RWPE1 (cell line): ENCODE measurements around the gene AATK.

Experiments used
- CTCF ChIA-PET: fragments of 350-600 bp; sonication (Branson Sonifier 250); formaldehyde crosslinking; extraction: SDS; loops from one replicate; lab custom pipeline; 2021; lab: Yijun Ruan, JAX
- POLR2A ChIA-PET: fragments of 400-600 bp; formaldehyde crosslinking; extraction: SDS; loops from one replicate; lab custom pipeline; 2020; ENCODE audit warnings: antibody characterized with exemption; ENCODE audit not compliant: low non-redundant PET; lab: Yijun Ruan, JAX
- DNase-seq: peaks from one replicate; pipeline ENCODE4 v3.0.0; 2012; ENCODE audit warnings: low spot score
- H3K27ac ChIP-seq: fragments of 450-650 bp; 2 replicates; pipeline ENCODE4 v1.5.1; 2017
- CTCF ChIP-seq: fragments of 450-650 bp; conservative IDR thresholded peaks from 2 replicates; pipeline ENCODE4 v1.5.1; 2017; ENCODE audit warnings: low read depth, mild to moderate bottlenecking

Gene AATK

GRCh38 chr17:81097134-81097942, 68.7 kb downstream of the AATK start:
- peak; percentile 64 for DNase-seq
- peak; percentile 87 for TF ChIP-seq CTCF
- CTCF ChIA-PET = interaction anchor here (0.6 to 2.1 kb wide), 16 partner anchors 9 to 123 kb away, joined by 3 to 15 read pairs (median 3); no protein-coding TSS in a partner anchor
- H3K27ac ChIP-seq = peak overlapping the region; percentile 99
- POLR2A ChIA-PET = interaction anchor here (0.6 kb wide), 1 partner anchor 11 kb away, joined by 4 read pairs; no protein-coding TSS in a partner anchor

GRCh38 chr17:81096741-81097133, 69.3 kb downstream of the AATK start:
- peak overlapping the region; percentile 99 for H3K27ac ChIP-seq
- ChIA-PET CTCF (interaction anchor here (0.6 to 2.1 kb wide), 12 partner anchors 9 to 124 kb away, joined by 3 to 15 read pairs (median 4); no protein-coding TSS in a partner anchor), POLR2A (no interaction called here)

GRCh38 chr17:81095383-81095762, 70.6 kb downstream of the AATK start:
- DNase-seq = no peak
- no peak for TF ChIP-seq CTCF
- ChIA-PET CTCF (interaction anchor here (1.6 to 2.1 kb wide), 2 partner anchors 15 to 72 kb away, joined by 5 to 6 read pairs; no protein-coding TSS in a partner anchor), POLR2A (interaction anchor here (0.6 kb wide), 1 partner anchor 51 kb away, joined by 3 read pairs; no protein-coding TSS in a partner anchor)
- peak overlapping the region; percentile 99 for H3K27ac ChIP-seq

More at GRCh38 chr17:81096741-81097133, 69.3 kb downstream of the AATK start:
- no peak for TF ChIP-seq CTCF
- no peak for DNase-seq

- no peak for TF ChIP-seq CTCF
- CTCF ChIA-PET = interaction anchor here (0.6 to 2.1 kb wide), 5 partner anchors 9 to 71 kb away, joined by 3 to 6 read pairs (median 5); no protein-coding TSS in a partner anchor
- peak overlapping the region; percentile 99 for H3K27ac ChIP-seq
- POLR2A ChIA-PET = interaction anchor here (0.6 kb wide), 1 partner anchor 50 kb away, joined by 3 read pairs; no protein-coding TSS in a partner anchor
- peak; percentile 95 for DNase-seq
Measured at GRCh38 chr17:81094509-81095382, 71.3 kb downstream of the AATK start.

GRCh38 chr17:81093619-81094508, 72.2 kb downstream of the AATK start:
- ChIA-PET POLR2A (no interaction called here), CTCF (interaction anchor here (0.6 to 2.1 kb wide), 4 partner anchors 8 to 70 kb away, joined by 3 to 6 read pairs (median 4); no protein-coding TSS in a partner anchor)
- TF ChIP-seq CTCF = no peak
- peak overlapping the region; percentile 99 for H3K27ac ChIP-seq
- no peak for DNase-seq
